Measurements from ENCODE around the gene NR2C2. TPM values are rescaled to one million over a fixed set of nuclear protein-coding genes. Genes with fewer than 3 reads are reported as not detected.
A peak's percentile ranks its signal among the peaks of the same experiment; 100 is the strongest.

The NR2C2 gene
- total RNA-seq, 2 experiments from 2014 or later, result 35.9 to 62.1 TPM

- H2AFZ ChIP-seq (ENCODE audit: low read length), result no peak overlapping the region
- no peaks in the 10 kb centered on the region for H3K9me3 ChIP-seq (ENCODE audit: low read length)
- H3K79me2 ChIP-seq (ENCODE audit: insufficient read depth, low read depth, low read length), result peaks cover 5% of the 10 kb centered on the region; the same call in 1 of the 2 replicates
- H3K9me2 ChIP-seq (ENCODE audit: insufficient read depth, low read length), result no peaks in the 10 kb centered on the region
- no peak overlapping the region for H3K4me3 ChIP-seq (ENCODE audit: low read depth, low read length, poor library complexity, severe bottlenecking)
- no peak overlapping the region for H3K4me2 ChIP-seq (ENCODE audit: low read length)
- H3K4me1 ChIP-seq (ENCODE audit: insufficient read depth, low read length, poor library complexity, severe bottlenecking), result peaks cover 20% of the 10 kb centered on the region
- ChIA-PET CTCF (ENCODE audit: unreplicated experiment) (no interaction called here), POLR2A (no interaction called here)
- peaks cover 6% of the 10 kb centered on the region; the same call in 1 of the 2 replicates for H4K20me1 ChIP-seq (ENCODE audit: insufficient read depth, low read length)
- BruUV-seq (replicated peaks), result no TSS peak
- H3K27ac ChIP-seq (ENCODE audit: low read depth, low read length, poor library complexity, severe bottlenecking), result no peak overlapping the region
- no peak for TF ChIP-seq CTCF (conservative IDR thresholded peaks at IDR 0.05; ENCODE audit: low read length)
- no peak for TF ChIP-seq EZH2phosphoT487 (IDR thresholded peaks at IDR 0.05; ENCODE audit: borderline replicate concordance, low read depth, low read length)
- peaks cover 98% of the 10 kb centered on the region for H3K36me3 ChIP-seq (ENCODE audit: insufficient read depth, low read length)
- no peak for DNase-seq (ENCODE audit: low spot score)
- intact Hi-C loops (cut with micrococcal nuclease; ENCODE audit: unreplicated experiment), result loop anchor here (5.0 kb wide), 1 partner anchor 116 kb away; no protein-coding TSS in a partner anchor
Measured at GRCh38 chr3:15042936-15043335, 95.6 kb downstream of the NR2C2 start.

GRCh38 chr3:15043408-15044171 lies 96.2 kb downstream of the NR2C2 start:
- no peak for DNase-seq (ENCODE audit: low spot score)
- TF ChIP-seq CTCF (conservative IDR thresholded peaks at IDR 0.05; ENCODE audit: low read length) (no peak), EZH2phosphoT487 (IDR thresholded peaks at IDR 0.05; ENCODE audit: borderline replicate concordance, low read depth, low read length) (no peak)

More at GRCh38 chr3:15043408-15044171, 96.2 kb downstream of the NR2C2 start:
- H4K20me1 ChIP-seq (ENCODE audit: insufficient read depth, low read length), result peaks cover 6% of the 10 kb centered on the region; the same call in 1 of the 2 replicates
- H3K79me2 ChIP-seq (ENCODE audit: insufficient read depth, low read depth, low read length), result peaks cover 12% of the 10 kb centered on the region; the same call in 1 of the 2 replicates
- peaks cover 20% of the 10 kb centered on the region for H3K4me1 ChIP-seq (ENCODE audit: insufficient read depth, low read length, poor library complexity, severe bottlenecking)
- H3K4me2 ChIP-seq (ENCODE audit: low read length), result no peak overlapping the region
- H3K9me3 ChIP-seq (ENCODE audit: low read length), result no peaks in the 10 kb centered on the region
- no peak overlapping the region for H2AFZ ChIP-seq (ENCODE audit: low read length)
- TSS peak; percentile 20 for BruUV-seq (replicated peaks)
- H3K36me3 ChIP-seq (ENCODE audit: insufficient read depth, low read length), result peaks cover 98% of the 10 kb centered on the region
- POLR2A ChIA-PET, result interaction anchor here (1.1 to 1.7 kb wide), 2 partner anchors 14 to 21 kb away, joined by 4 to 5 read pairs; no protein-coding TSS in a partner anchor
- peak overlapping the region; percentile 49 for H3K27ac ChIP-seq (ENCODE audit: low read depth, low read length, poor library complexity, severe bottlenecking)
- intact Hi-C loops (cut with micrococcal nuclease; ENCODE audit: unreplicated experiment), result loop anchor here (5.0 kb wide), 1 partner anchor 116 kb away; no protein-coding TSS in a partner anchor
- H3K4me3 ChIP-seq (ENCODE audit: low read depth, low read length, poor library complexity, severe bottlenecking), result no peak overlapping the region
- CTCF ChIA-PET (ENCODE audit: unreplicated experiment), result no interaction called here
- no peaks in the 10 kb centered on the region for H3K9me2 ChIP-seq (ENCODE audit: insufficient read depth, low read length)

All from OCI-LY7 (cell line).